Measurements from ENCODE around the gene TMEM234.

GRCh38 chr1:32220746-32221580, 1.2 kb downstream of the TMEM234 start:
- TF ChIP-seq CBX5 (IDR thresholded peaks at IDR 0.05; ENCODE audit: low read depth, low read length): no peak
- TF ChIP-seq NRF1 (IDR thresholded peaks at IDR 0.05; ENCODE audit: low read depth, low read length): no peak
- no peak for TF ChIP-seq POLR2A (IDR thresholded peaks at IDR 0.05; ENCODE audit: control extremely low read depth in 1 of 2, low read depth in 2 of 2, low read length in 2 of 2)
- TF ChIP-seq EZH2 (IDR thresholded peaks at IDR 0.05; ENCODE audit: low read depth, low read length, severe bottlenecking): no peak
- TF ChIP-seq JUN (IDR thresholded peaks at IDR 0.05; ENCODE audit: low read depth, low read length): no peak
- TF ChIP-seq, protein P1, sequence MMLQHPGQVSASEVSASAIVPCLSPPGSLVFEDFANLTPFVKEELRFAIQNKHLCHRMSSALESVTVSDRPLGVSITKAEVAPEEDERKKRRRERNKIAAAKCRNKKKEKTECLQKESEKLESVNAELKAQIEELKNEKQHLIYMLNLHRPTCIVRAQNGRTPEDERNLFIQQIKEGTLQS (IDR thresholded peaks at IDR 0.05; ENCODE audit: insufficient read depth, low read depth, low read length): no peak
- no peak for TF ChIP-seq SP1 (IDR thresholded peaks at IDR 0.05; ENCODE audit: low read depth, low read length)
- TF ChIP-seq CTCF (IDR thresholded peaks at IDR 0.05; ENCODE audit: control extremely low read depth in 1 of 3, insufficient read depth in 1 of 3, low read depth in 1 of 3, low read length in 3 of 3): no peak
- TF ChIP-seq EP300 (IDR thresholded peaks at IDR 0.05; ENCODE audit: borderline replicate concordance in 1 of 2, low read depth in 2 of 2, low read length in 2 of 2): no peak
- TF ChIP-seq FOSL1 (IDR thresholded peaks at IDR 0.05; ENCODE audit: insufficient read depth, low read depth, low read length): no peak
- TF ChIP-seq SP2 (IDR thresholded peaks at IDR 0.05; ENCODE audit: low read length): no peak

Data from H1 (cell line).